B cell (primary cell): ENCODE data around the gene CHCHD6. TPM values are rescaled to one million over a fixed set of nuclear protein-coding genes. Genes with fewer than 3 reads are reported as not detected.

ENCODE experiments used
- ATAC-seq: fragments of 200-7000 bp; cut with Tn5 transposase; one replicate; pipeline ENCODE4 v1.10.0; 2021; ENCODE audit warnings: low read depth, mild to moderate bottlenecking, moderate number of reproducible peaks, moderate library complexity
- CTCF ChIA-PET: fragments of 350-600 bp; sonication (Branson Sonifier 250); formaldehyde crosslinking; loops from one replicate; lab custom pipeline; 2021; ENCODE audit warnings: antibody characterized with exemption, inconsistent platforms; lab: Charles Lee
- POLR2A ChIA-PET: fragments of 350-600 bp; sonication (Branson Sonifier 250); formaldehyde crosslinking; loops from one replicate; lab custom pipeline; 2021; ENCODE audit warnings: antibody characterized with exemption; lab: Charles Lee
- DNase-seq: peaks from one replicate; pipeline ENCODE4 v3.0.0; 2013
- H2AFZ ChIP-seq: 2 replicates; pipeline ENCODE4 v1.6.1; 2012; ENCODE audit warnings: mild to moderate bottlenecking, low read depth, low read length; ENCODE audit not compliant: insufficient read depth, poor library complexity, severe bottlenecking
- H3K27ac ChIP-seq, 2 donors: 1 replicate in 1 of 2; 2 replicates in 1 of 2; pipeline ENCODE4 v1.5.1; 2012 to 2013; ENCODE audit warnings: low read length in 2 of 2, mild to moderate bottlenecking in 2 of 2, moderate library complexity in 1 of 2
- H3K27me3 ChIP-seq, 4 experiments: fragments of 200-600 bp in 1 of 4; sonication (generic) in 1 of 4; replicated peaks in 1 of 4; 1 replicate in 2 of 4; 2 replicates in 2 of 4; pipeline versions ENCODE4 v1.6.1 to v1.7.0; 2013 to 2016; ENCODE audit warnings: low read length in 3 of 4, mild to moderate bottlenecking in 2 of 4, mixed read lengths in 1 of 4, moderate library complexity in 1 of 4; ENCODE audit not compliant: insufficient read depth in 4 of 4, control insufficient read depth in 3 of 4; ENCODE audit errors: control extremely low read depth in 1 of 4
- H3K36me3 ChIP-seq, 2 experiments: replicated peaks in 1 of 2; 1 replicate in 1 of 2; 2 replicates in 1 of 2; pipeline versions ENCODE4 v1.6.1 to v1.7.1; 2013; ENCODE audit warnings: low read length in 1 of 2; ENCODE audit not compliant: insufficient read depth in 2 of 2, control insufficient read depth in 1 of 2; ENCODE audit errors: control extremely low read depth in 1 of 2, extremely low read depth in 1 of 2
- H3K4me1 ChIP-seq, 2 donors: fragments of 200-600 bp in 1 of 2; sonication (generic) in 1 of 2; 1 replicate in 1 of 2; 2 replicates in 1 of 2; pipeline versions ENCODE4 v1.5.1 to v1.6.1; 2013 to 2017; ENCODE audit warnings: low read length in 2 of 2; ENCODE audit not compliant: control insufficient read depth in 2 of 2, insufficient read depth in 2 of 2
- H3K4me2 ChIP-seq: replicated peaks from 2 replicates; pipeline ENCODE3; 2012; ENCODE audit warnings: mild to moderate bottlenecking, low read depth, low read length; ENCODE audit not compliant: poor library complexity, severe bottlenecking
- H3K4me3 ChIP-seq, 5 experiments: fragments of 200-600 bp in 1 of 5; sonication (generic) in 1 of 5; 1 replicate in 3 of 5; 2 replicates in 2 of 5; pipeline versions ENCODE4 v1.5.1 to v1.7.0; 2011 to 2016; ENCODE audit warnings: low read length in 4 of 5, mild to moderate bottlenecking in 4 of 5, low read depth in 2 of 5, control low read depth in 1 of 5, moderate library complexity in 1 of 5; ENCODE audit not compliant: insufficient read depth in 1 of 5; ENCODE audit errors: control extremely low read depth in 1 of 5, extremely low read depth in 1 of 5
- H3K79me2 ChIP-seq: fragments of 200-600 bp; sonication (generic); one replicate; pipeline ENCODE4 v1.6.0; 2016; ENCODE audit warnings: low read length; ENCODE audit not compliant: control insufficient read depth, insufficient read depth
- H3K9ac ChIP-seq: fragments of 200-600 bp; sonication (generic); 2 replicates; pipeline ENCODE4 v1.6.1; 2017; ENCODE audit warnings: mild to moderate bottlenecking, low read length, moderate library complexity
- H3K9me3 ChIP-seq, 3 donors: one replicate each; pipeline versions ENCODE4 v1.6.1 to v1.7.1; 2013; ENCODE audit warnings: low read length in 2 of 3; ENCODE audit not compliant: control insufficient read depth in 2 of 3, insufficient read depth in 1 of 3; ENCODE audit errors: control extremely low read depth in 1 of 3
- H4K20me1 ChIP-seq: 2 replicates; pipeline ENCODE4 v1.6.0; 2012; ENCODE audit warnings: mild to moderate bottlenecking, low read length; ENCODE audit not compliant: insufficient read depth, control insufficient read depth, poor library complexity, severe bottlenecking
- H3K27ac Mint-ChIP-seq: one replicate; pipeline ENCODE4 v1.8.0; 2021; ENCODE audit warnings: mixed read lengths
- H3K27me3 Mint-ChIP-seq: one replicate; pipeline ENCODE4 v1.8.0; 2021; ENCODE audit warnings: mixed read lengths
- H3K4me1 Mint-ChIP-seq: one replicate; pipeline ENCODE4 v1.8.0; 2021; ENCODE audit warnings: mixed read lengths
- H3K4me3 Mint-ChIP-seq: one replicate; pipeline ENCODE4 v1.8.0; 2021; ENCODE audit warnings: mixed read lengths
- H3K9me3 Mint-ChIP-seq: one replicate; pipeline ENCODE4 v1.8.0; 2022; ENCODE audit warnings: mixed read lengths; ENCODE audit not compliant: insufficient read depth
- CTCF ChIP-seq: fragments of 200-600 bp; IDR thresholded peaks from one replicate; pipeline ENCODE4 v1.8.0; 2022; ENCODE audit warnings: antibody characterized with exemption, mild to moderate bottlenecking
- EZH2 ChIP-seq: IDR thresholded peaks from 2 replicates; pipeline ENCODE4 v1.6.1; 2012; ENCODE audit warnings: borderline replicate concordance, low read depth, mild to moderate bottlenecking, moderate library complexity, low read length; ENCODE audit not compliant: insufficient read depth, poor library complexity, severe bottlenecking
- WGBS: methylation state at CpG from one replicate; pipeline ENCODE4 v1.1.5; 2013; ENCODE audit warnings: missing lambda C conversion rate; ENCODE audit not compliant: insufficient coverage; 5-methylcytosine and 5-hydroxymethylcytosine counted together
- intact Hi-C: fragments of 100-400 bp; cut with micrococcal nuclease; formaldehyde crosslinking; loops from one replicate; pipeline ENCODE4 v1.10.0; 2022
- polyA plus RNA-seq: library from polyadenylated mRNA; depleted of rRNA; stranded (reverse); fragments of >200 nt; gene quantifications from 2 replicates; pipeline ENCODE4 v1.2.3, GENCODE V29; 2012
- total RNA-seq, 2 donors: library from RNA; stranded (reverse); fragments of 120-200 nt in 1 of 2; gene quantifications; 1 replicate in 1 of 2; 2 replicates in 1 of 2; pipeline versions ENCODE4 v1.2.3 to v1.2.4, GENCODE V29; 2013 to 2022

Gene CHCHD6
- total and polyA plus RNA-seq, 2 donors (not counting 1 experiment from before 2014, with no cell fraction given) = 8.0 to 13.5 TPM

GRCh38 chr3:126867863-126868200 lies 163.8 kb downstream of the CHCHD6 start:
- CTCF ChIA-PET = no interaction called here
- Histone ChIP-seq H3K27ac (no peak overlapping the region), H3K36me3 (no peaks in the 10 kb centered on the region), H3K4me2 (no peak overlapping the region), H2AFZ (no peak overlapping the region), H3K79me2 (no peaks in the 10 kb centered on the region), H3K9me3 (no peaks in the 10 kb centered on the region), H3K4me1 (no peaks in the 10 kb centered on the region), H3K9ac (no peak overlapping the region), H4K20me1 (no peaks in the 10 kb centered on the region), H3K27me3 (no peaks in the 10 kb centered on the region), H3K4me3 (no peak overlapping the region)
- TF ChIP-seq EZH2 (no peak), CTCF (no peak)
- no peak for DNase-seq
- H3K9me3 Mint-ChIP-seq = no peaks in the 10 kb centered on the region
- POLR2A ChIA-PET = no interaction called here
- H3K27ac Mint-ChIP-seq = no peak overlapping the region
- intact Hi-C loops = no loop called here
- no peaks in the 10 kb centered on the region for H3K4me1 Mint-ChIP-seq
- WGBS = 100% methylated on average over 1 of the region's 1 CpG
- H3K4me3 Mint-ChIP-seq = no peak overlapping the region
- ATAC-seq = no peak
- no peaks in the 10 kb centered on the region for H3K27me3 Mint-ChIP-seq

DNA sequence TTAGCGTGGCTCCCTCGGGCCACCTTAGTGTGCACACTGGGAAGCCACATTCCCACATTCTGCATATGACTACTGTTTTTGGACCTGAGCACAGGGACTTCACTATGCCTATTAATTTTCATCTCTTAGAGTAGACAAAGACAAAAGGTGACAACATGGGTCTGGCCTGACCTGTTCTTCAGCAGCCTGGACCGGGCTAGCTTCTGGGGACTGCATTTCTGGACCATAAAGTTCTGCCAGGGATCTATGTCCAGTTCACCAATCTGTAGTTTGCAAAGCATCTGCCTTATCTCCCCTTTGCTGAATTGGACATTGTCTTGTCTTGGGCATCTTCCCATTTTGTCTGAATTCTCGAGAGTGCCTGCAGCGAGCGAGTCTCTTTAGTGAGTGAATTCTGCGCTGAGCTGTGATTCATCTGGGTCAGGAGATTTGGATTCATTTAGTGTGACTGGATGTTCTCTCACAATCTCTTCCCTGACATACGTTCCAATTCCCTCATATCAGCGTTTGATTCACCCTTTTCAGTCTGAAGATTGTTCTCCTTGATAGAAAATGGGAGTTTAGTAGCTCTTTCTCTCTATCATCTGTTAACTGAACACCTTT lies 166.7 kb downstream of the CHCHD6 start:
- Histone ChIP-seq H4K20me1 (no peaks in the 10 kb centered on the region), H3K4me2 (no peak overlapping the region), H3K79me2 (no peaks in the 10 kb centered on the region), H3K27me3 (no peaks in the 10 kb centered on the region), H3K4me3 (no peak overlapping the region), H3K9me3 (no peaks in the 10 kb centered on the region), H3K36me3 (no peaks in the 10 kb centered on the region), H3K27ac (no peak overlapping the region), H2AFZ (no peak overlapping the region), H3K9ac (no peak overlapping the region), H3K4me1 (no peaks in the 10 kb centered on the region)
- ATAC-seq = no peak
- 100% methylated on average over 3 of the region's 9 CpGs for whole genome bisulfite sequencing
- H3K4me1 Mint-ChIP-seq = no peaks in the 10 kb centered on the region
- ChIA-PET POLR2A (no interaction called here), CTCF (interaction anchor here (1.3 kb wide), 1 partner anchor 29 kb away, joined by 3 read pairs; no protein-coding TSS in a partner anchor)
- no peaks in the 10 kb centered on the region for H3K9me3 Mint-ChIP-seq
- no peaks in the 10 kb centered on the region for H3K27me3 Mint-ChIP-seq
- no peak for TF ChIP-seq EZH2
- DNase-seq = no peak
- no peak overlapping the region for H3K27ac Mint-ChIP-seq
- intact Hi-C loops = no loop called here
- H3K4me3 Mint-ChIP-seq = no peak overlapping the region
